Stimulated activated CD8-positive, alpha-beta memory T cell treated with anti-CD3 and anti-CD28 coated beads, Interleukin-2, amount 100 ng/mL, for 1 hour (primary cell): Measurements from ENCODE around the gene NRXN3.

ENCODE experiments used
- DNase-seq, 2 donors: peaks; one replicate each; pipeline ENCODE4 v3.0.0-alpha.2; 2020; ENCODE audit warnings: low read depth in 2 of 2

NRXN3 gene

DNA sequence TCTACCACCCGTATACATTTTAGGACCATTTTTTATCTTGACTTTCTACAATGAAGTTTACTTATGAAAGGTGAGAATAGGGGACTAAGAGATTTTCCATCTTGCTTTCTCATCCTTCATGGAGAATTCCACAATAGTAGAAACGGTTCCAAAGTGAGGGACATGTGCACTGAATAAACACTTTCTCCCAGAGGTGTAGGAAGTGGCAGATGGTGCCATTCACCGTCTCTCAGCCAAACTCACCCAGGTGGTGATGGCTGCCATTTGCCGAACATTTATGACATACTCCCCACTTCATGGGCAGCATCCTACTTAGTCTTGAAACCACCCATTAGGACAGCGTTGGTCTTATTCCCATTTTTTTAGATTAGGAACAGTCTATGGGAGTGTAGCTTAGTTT, 1500.6 kb downstream of the NRXN3 start:
- DNase-seq = no peak

DNA sequence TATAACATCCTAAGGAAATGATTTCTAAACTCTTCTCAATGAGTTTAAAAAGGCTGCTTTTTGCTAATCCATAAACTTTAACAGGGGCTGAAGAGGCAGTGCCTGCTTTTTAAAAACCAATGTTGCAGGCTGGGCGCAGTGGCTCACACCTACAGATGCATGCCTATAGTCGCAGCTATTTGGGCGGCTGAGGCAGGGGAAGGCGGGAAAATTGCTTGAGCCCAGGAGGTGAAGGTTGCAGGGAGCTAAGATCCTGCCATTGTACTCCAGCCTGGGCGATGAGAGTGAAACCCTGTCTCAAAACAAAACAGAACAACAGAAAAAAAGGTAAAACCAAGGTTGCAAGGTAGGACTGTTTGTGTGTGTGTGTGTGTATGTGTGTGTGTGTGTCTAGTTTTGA, 1509.9 kb downstream of the NRXN3 start:
- no peak for DNase-seq

DNA sequence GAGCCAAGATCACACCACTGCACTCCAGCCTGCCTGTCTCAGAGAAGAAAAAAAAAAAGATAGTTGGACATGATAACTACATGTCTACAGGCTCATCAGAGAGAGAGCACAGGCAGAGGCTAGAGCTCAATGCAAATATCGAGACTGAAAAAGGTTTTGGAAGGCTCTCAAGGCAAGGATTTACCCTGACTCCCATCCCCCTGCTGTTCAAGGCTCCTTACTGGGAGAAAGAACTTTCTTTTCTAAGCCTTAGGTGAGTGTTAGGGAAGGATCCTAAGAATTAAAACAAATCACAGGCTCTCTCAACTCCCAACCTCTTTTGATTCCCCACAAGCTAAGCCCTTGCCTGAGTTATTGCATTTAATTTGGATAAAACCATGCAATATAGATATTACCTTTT, 1516.0 kb downstream of the NRXN3 start:
- no peak for DNase-seq

DNA sequence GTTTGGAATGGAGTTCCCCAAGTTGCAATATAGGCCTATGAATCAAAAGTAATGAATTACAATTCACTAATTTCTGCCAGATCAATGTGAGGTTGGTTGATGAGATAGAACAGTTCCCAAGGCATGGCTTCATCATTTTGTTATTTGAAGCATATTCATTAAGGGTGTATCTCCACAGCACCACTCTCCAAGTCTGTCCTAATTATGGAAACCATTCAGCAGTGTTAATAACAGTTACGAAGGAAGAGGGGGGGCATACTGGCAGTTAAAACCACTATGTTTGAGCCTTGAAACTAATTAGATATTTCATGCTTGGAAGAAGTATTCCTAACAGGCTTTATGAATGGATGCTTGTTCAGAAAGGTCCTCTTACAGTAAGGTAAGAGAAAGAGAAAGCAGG, 1520.8 kb downstream of the NRXN3 start:
- DNase-seq = no peak

DNA sequence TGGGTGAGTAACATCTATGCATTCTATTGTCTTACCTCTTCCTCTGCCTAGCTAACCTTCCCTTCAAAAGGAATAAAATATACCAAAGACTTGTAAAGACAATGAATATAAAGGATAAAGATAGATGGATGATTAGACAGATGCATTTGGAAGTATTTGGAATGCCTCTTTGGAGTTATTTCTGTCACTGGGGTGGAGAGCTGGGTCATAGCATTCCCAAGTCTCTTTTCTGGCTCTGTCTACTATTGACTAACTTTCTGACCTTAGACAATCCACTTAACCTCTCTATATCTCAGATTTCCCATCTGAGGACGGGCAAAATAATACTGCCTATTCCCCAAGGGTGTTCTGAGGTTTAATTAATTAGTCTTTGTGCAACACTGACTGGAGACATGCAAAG, 1523.8 kb downstream of the NRXN3 start:
- no peak for DNase-seq

DNA sequence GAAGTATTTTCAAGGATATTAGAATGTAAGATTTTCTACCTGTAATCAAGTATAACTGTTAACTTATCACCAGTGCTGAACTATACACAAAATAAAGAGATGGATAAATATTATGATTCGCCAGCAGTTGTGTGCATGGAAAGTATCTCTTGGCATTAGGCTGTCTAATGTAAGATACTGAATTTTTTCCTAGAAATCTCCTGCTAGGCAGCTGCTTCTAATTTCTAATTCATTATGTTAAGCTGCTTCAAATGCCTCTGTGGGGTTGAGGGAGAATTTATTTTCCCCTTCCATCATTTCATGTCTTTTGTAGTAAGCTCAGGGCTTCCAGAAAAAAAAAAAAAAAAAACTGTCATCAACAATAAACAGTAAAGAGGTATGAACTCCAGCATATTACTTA, 1525.1 kb downstream of the NRXN3 start:
- no peak for DNase-seq

DNA sequence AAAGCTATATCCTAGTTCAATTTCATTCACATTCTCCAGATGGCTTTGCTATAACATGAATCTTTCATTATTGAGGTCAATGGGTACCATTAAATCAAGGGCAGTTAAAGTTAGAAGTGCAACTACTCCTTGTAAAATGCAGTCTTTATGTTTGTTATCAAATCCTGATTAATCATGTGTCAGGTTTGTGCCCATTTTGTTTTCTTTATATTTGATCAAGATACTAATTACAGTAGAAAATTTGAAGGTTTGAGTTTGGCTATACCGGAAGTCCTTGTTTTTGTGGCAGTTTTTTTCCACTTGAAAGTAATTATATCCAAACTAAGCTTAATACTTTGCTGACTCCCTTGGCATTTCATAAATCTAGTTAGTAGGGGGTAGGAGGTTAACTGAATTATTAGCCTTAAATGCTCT, 1528.1 kb downstream of the NRXN3 start:
- DNase-seq = no peak

DNA sequence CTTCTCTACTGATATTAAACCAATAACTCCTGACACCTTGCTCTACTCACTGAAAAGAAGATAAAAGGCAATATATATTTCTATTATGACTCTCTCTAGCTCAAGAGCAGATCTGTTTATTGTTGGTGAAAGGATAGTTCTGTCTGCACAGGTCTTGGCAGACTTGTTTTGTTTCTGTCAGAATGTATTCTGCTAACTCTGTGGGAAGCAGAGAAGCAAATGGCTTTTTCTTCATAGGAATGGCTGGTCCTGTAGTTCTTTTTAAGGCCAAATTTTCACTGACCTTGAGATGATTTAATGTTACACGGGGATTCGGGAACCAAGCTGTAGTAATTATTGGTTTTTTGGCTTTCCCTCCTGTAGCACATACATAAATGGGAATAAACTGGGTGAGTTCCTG, 1529.0 kb downstream of the NRXN3 start:
- no peak for DNase-seq

DNA sequence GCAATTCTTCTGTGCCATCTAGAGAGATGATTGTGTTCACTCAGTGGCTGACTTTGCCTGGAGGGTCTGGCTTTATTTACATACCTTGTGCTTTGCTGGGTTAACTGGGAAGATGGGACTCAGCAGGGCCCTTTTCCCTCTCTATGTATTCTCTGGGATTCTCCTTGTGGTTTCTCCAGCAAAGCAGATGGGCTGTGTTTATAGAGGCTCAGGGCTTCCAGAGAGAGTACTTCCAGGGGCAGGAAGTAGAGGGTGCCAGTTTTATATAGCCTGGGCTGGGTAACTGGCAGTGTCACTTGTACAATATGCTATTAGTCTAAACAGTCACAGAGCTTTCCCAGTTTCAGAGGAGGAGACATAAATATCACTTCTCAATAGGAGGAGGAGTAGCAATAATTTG, 1531.2 kb downstream of the NRXN3 start:
- DNase-seq = no peak

DNA sequence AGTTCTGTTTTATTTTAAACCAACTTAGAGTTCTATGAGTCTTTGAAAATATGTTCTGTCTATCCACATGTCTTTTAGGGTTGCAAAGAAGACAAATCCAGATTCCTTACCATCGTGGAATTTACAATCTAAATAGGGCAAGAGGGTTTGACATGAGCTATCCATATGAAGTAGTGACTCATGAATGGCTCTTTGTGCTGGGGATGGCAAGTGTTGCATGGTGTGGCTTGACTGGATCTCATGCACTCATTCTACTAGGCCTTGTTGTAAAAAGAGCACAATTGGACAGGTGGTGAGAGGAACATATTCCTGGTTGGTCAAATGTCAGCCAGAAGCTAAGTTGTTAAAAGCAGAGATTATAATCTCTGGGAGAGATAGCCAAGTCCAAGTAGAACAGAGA, 1532.0 kb downstream of the NRXN3 start:
- no peak for DNase-seq

DNA sequence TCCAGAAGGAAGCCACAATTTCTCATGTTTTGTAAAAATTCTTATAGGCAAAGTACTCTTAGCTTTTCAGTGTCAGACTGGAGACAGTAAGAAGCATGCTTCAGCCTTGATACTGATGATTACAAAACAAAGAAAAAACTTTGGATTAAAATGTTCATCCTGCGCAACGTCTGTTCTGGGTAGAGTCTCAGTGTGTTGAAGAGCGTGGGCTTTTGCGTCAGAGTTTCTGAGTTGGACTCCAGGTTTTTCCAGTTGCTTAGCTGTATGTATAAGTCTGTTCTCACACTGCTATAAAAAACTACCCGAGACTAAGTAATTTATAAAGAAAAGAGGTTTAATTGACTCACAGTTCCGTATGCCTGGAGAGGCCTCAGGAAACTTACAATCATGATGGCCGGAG, 1533.0 kb downstream of the NRXN3 start:
- DNase-seq = no peak

DNA sequence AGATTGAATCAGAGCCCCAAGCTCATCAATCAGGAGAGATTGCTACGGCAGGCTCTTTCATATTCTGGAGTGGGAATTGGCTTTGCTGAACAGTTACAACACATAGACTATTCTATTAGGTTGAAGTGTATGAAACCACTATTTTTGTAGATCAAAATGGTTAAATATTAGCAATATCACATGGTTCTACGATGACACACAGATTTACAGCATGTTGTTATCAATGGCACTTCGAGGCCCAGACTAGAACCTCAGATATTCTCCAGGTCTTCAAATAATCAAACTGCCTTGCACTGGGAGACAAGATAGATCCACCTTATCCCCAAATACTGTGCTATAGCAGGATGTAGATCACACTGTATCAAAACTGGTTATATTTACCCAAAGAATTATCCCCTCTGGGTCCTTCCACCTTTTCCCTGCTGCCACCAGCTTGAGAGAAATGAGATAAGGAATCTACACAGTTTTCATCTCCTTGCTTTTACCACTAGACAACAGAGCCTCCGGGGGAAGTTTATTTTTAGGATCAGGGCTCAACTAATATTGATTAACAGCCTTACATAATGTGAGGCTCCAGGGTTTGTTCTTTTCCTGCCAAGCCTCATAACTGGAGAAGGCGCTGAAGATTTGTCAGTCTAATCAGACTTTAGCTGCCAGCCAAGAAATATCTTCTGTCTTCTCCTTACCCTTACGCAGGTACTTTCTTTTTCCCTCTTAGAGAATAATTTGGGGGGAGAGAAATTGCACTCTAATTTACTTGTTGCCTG, 1534.1 kb downstream of the NRXN3 start:
- DNase-seq = no peak

DNA sequence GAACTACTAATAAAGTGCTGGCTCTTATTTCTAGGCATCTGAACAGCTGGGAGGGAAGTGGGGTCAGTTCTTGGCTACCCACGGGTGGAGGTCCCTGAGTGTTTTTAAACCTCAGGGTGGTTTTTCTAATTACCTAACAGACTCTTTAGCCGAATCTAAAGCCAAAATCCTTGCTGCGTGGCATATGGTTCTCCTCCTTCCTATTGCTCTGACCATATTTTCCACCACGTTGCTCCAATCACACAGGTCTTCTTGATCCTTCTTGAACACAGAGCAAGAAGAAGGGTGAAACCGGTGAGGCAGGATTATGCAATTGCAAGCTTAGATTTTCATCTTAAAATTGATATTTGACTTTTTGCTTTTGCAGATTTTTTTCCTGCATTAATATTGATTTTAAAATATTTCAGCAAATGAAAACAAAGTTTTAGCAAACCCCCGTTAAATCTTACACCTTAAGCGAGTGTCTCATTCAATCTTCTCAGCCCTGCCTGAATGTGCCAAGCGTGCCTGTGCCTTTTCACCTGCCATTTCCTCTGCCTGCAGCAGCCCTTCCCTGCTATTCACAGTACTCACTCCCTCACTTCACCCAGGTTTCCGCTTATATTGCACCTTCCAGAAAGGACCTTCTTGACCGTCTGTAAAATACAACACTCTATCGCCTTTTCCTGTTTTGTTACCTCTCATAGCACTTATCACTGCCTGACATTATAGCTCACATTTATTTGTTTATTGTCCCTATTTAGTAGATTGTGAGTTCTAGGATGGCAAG, 1535.1 kb downstream of the NRXN3 start:
- DNase-seq = no peak

DNA sequence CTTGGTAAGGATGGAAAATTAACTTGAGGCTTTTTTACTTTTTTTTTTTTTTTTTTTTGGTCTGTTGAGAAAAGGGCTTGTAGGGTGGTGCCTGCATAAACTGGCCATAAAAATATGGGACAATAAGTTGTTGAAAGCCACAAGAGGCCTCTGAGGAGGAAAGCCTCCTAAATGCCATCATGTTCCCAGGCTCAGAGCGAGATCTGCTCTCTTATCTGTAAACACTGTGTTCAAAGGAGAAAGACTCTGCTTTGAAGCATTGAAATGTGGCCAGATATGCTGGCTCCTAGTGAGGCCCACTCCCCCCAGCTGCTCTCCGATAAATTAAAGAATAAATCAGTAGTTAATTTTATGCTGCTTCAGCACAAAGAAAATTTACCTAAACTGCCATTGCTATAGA, 1536.2 kb downstream of the NRXN3 start:
- no peak for DNase-seq

DNA sequence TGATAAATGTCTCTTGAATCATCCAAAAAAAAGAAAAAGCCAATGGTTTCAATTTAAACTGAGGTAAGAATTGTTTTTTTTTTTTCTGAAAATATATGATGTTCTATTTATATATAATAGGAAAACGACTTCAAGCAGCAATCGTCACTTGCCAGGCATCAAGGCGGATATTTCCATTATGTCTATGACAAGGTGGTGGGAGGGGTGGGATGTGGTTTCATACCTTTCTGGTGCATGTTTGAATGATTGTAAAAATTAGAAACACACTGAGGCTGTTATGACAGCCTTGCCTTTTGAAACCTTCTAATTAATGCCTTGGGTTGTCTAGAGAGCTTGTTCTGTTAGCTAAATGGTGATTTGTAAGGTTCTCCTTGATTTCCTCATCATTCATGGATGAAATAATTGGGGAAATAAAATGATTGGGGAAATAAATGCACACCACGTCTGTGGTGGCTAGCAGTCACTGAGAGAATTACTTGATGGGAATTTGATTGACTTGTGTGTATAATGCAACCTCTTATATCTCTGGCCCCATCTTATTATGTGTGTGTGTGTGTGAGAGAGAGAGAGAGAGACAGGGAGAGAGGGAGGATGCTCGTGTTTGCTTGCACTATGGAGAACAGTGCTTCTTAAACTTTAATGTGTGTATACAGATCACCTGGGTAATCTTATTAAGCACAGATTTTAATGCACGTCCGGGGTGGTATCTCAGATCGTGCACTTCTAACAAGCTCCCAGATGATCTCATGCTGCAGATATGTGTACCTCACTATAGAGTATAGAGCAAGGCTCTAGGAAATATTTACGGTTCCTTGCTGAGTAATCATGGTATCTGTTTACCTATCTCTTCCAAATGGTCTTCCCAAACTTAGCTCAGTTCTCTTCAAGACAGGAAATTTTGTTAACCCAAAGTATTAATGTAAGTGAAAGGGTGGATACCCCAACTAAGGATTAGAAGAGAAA, 1538.5 kb downstream of the NRXN3 start:
- no peak for DNase-seq

DNA sequence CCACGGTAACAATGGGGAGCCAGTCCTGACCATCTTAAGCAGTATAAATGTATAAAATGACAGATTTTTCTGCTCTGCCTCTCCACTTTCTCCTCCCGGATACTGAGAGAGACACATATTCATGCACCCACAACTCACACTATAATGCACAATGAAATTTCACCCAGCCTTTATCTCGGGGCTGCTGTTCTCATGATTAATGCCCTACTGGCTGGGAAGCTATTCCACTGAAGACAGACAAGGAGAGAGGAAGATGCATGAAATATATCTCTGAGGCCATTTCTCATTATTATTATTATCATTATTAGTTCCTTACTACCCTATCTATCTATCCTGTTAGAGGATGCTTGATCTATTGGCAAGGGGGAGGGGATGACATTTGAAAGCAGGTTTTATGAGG, 1539.4 kb downstream of the NRXN3 start:
- DNase-seq = no peak

DNA sequence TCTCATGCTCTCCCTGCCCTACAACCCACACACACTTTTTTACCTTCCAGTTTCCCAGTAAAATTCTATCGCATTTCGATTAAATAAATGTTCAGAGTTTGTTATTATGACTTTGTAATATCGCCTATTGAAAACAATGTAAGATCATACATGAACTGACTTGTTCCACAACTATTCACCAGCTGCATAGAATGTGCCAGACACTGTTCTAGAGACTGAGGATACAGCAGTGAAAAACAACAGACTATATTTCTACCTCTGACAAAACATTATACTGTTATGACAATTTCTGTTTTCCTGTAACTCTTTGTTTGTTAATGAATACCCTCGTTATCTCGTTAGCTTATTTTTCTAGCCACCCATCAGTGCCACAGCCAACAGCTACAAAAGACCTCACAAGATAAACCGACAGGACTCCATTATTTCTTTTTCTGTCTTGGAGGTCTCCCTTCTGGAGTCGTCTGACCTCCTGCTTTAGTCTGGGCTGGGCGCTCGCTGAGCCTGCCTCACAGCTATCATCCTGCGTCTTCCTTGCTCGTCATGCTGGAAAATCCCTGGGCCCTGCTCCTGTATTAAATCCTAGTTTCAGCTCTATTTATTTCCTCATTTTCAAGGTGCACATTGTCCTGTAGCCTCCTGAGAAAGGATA, 1542.3 kb downstream of the NRXN3 start:
- no peak for DNase-seq

DNA sequence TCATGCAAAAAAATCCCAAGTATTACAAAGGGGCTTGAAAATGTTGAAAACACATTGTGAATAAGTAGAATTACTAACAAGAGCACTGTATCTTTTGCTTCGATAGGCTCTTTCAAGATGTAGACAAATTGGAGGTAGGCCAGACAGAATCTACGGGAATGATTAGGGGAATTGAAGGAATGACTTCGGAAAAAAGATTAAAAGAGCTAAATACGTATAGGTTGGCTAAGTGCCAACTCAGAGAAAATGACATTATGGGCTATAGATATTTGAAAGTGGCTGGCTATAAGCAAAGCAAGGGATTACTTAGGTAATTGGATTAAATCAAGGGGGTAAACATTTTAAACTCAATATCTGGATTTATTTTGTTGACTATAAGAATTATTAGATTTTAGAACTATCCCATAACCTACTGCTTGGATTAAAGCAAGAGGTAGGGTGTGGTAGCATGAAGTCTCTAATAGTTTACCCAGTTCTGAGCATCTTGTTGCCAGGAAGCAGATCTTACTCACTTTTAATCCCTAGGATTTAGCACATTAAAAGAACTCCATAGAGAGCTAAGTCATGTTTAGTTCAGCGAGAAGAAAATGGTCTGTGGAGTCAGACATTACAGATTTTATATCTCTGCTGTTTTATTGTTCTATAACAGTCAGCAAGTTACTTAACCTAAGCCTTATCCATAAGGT, 1551.4 kb downstream of the NRXN3 start:
- DNase-seq = no peak

DNA sequence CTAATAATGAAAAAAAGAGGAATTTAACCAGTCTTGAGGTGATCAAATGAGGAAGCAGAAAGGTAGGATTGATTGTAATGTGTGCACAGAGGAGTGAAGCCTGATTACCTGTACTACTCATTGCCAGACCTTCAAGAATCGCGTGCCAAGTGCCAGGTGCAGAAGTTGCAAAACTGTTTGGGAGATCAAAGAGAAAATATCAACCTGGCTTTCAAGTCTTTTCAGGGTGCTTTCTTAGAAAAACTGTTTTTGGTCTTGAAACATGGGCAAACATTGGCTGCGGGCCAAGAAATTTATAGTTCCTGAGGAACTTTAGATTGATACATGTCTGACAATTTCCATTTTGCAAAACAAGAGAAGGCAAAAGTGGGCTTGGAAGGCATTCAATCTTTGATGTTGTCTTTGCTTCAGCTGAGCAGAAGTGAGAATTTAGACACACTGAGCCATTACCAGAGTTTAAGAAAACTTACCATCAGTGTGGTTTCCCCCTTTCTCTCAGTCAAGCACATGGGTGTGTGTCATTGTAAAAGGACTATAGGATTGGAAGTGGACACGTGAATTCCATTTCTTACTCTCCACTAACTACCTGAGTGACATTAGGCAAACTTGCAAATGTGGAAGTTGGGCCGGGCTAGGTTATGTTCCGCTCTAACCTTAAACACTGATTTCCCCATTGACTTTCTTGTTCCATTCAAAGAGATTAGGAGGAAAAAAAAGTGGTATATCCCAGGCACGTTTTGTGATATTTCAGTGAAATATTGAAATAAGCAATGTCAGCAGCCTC, 1555.0 kb downstream of the NRXN3 start:
- DNase-seq = no peak

DNA sequence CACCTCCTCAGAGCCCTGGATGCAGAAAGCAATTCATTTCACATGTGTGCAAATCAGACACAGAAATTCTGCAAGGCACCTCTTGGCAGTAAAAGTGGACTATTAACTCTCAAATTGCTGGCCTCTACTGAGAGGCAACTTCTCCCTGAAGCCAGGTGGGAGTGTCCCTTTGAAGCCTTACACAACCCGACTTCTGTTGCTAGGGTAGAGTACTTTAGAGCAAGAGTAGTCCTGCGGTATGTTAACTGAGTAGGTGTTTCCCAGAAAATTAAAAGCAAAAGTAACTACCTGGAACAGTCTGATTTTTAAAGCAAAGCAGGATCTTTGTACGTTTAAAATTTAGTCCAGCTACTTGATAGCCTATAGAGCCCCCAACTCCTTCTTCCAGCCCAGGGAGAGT, 1557.7 kb downstream of the NRXN3 start:
- DNase-seq = no peak
